ENCODE data around the gene USP54.

GRCh38 chr10:73577788-73578187, 13.4 kb downstream of the USP54 start:
- TF ChIP-seq GATA3 (IDR thresholded peaks at IDR 0.05; ENCODE audit: low read depth, low read length) (no peak), GATA2 (IDR thresholded peaks at IDR 0.05; ENCODE audit: low read depth, low read length) (no peak)
